Esophagus muscularis mucosa (tissue), 4 donors: ENCODE measurements around the gene SMPD1.

Experiments used
- CTCF ChIP-seq, 3 experiments: fragments of 200-600 bp in 2 of 3; fragments of 450-650 bp in 1 of 3; sonication (generic) in 2 of 3; IDR thresholded peaks; one replicate each; pipeline ENCODE4 v1.5.1; 2017 to 2019; ENCODE audit warnings: antibody characterized with exemption in 3 of 3, mild to moderate bottlenecking in 2 of 3, moderate library complexity in 1 of 3
- EP300 ChIP-seq: sonication (generic); formaldehyde crosslinking; IDR thresholded peaks from one replicate; pipeline ENCODE4 v1.6.1; 2017; ENCODE audit warnings: antibody characterized with exemption
- POLR2A ChIP-seq: fragments of 450-650 bp; IDR thresholded peaks from one replicate; pipeline ENCODE4 v1.6.1; 2017; ENCODE audit warnings: antibody characterized with exemption, moderate library complexity, mild to moderate bottlenecking, low read depth

- TF ChIP-seq CTCF (IDR thresholded peaks at IDR 0.05) (no peak), EP300 (no peak), POLR2A (no peak)
Observed at GRCh38 chr11:6390718-6391469, 620 bp downstream of the SMPD1 start.
